Measurements from ENCODE around the gene TMBIM6.

DNA sequence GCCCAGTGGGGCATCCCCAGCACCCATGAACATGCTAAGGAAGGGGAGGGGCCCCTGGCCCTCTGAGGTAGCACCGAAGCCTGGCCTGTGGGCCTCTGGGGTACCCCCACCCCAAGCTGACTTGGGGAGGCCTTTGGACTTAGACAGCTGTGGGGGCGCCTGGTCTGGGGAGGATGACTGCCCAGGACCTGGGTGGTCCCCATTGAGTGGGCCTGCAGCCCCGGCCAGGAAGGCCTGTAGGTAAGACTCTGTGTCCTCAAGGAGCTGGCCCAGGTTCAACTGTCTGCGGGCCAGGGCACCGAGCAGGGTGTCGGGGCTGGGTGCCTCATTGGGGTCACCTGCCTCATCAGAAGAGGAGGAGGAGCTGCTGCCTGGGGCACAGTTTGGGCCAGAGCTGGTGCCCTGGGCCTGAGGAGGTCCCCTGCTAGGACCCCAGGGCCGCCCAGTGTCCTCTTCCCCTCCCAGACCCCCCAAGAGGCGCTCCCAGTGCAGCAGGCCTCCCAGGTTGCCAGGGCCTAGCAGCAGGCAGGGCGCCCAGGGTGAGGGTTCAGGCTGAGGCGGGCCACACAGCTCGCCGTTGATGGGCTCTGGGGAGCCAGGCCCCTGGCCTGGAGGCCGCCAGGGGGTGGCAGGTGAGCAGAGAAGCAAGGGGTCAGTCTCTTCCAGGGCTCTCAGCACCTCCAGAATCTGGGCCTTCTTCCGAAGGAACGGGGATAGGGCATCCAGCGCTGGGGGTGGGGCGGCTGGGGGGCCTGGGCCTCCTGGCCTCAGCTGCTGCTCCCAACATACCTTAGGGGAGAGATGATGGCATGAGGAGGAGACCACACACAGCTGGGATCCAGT lies 55.5 kb downstream of the TMBIM6 start:
- TF ChIP-seq, protein P1, sequence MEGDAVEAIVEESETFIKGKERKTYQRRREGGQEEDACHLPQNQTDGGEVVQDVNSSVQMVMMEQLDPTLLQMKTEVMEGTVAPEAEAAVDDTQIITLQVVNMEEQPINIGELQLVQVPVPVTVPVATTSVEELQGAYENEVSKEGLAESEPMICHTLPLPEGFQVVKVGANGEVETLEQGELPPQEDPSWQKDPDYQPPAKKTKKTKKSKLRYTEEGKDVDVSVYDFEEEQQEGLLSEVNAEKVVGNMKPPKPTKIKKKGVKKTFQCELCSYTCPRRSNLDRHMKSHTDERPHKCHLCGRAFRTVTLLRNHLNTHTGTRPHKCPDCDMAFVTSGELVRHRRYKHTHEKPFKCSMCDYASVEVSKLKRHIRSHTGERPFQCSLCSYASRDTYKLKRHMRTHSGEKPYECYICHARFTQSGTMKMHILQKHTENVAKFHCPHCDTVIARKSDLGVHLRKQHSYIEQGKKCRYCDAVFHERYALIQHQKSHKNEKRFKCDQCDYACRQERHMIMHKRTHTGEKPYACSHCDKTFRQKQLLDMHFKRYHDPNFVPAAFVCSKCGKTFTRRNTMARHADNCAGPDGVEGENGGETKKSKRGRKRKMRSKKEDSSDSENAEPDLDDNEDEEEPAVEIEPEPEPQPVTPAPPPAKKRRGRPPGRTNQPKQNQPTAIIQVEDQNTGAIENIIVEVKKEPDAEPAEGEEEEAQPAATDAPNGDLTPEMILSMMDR (IDR thresholded peaks at IDR 0.05; ENCODE audit: poor library complexity), result no peak
- TF ChIP-seq EZH2phosphoT487 (IDR thresholded peaks at IDR 0.05; ENCODE audit: low read depth, severe bottlenecking, unreplicated experiment), result no peak
